Measurements from ENCODE around the gene PPP1R9B.

Gene PPP1R9B

DNA sequence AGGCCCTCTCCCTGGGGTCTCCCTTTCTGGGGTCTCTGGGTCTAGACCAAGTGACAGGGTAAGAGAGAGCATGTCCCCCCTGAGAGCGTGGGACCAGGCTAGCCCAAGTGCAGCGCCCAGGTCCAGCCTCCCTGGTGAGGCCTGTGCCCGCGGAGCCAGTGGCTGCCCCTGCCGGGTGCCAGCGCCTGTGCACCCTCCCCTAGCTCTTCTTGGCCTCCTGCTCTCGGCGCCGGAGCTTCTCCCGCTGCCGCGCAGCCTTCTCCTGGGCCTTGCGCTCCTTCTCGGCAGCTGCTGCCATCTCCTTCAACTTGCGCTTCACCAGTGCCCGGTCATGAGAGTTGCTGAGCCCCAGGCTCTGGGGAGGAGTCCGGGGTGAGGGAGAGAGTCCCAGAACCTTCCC is 37.8 kb downstream of the PPP1R9B start:
- no peak for DNase-seq (ENCODE audit: extremely low read depth, low read depth)
- TF ChIP-seq, protein P1, sequence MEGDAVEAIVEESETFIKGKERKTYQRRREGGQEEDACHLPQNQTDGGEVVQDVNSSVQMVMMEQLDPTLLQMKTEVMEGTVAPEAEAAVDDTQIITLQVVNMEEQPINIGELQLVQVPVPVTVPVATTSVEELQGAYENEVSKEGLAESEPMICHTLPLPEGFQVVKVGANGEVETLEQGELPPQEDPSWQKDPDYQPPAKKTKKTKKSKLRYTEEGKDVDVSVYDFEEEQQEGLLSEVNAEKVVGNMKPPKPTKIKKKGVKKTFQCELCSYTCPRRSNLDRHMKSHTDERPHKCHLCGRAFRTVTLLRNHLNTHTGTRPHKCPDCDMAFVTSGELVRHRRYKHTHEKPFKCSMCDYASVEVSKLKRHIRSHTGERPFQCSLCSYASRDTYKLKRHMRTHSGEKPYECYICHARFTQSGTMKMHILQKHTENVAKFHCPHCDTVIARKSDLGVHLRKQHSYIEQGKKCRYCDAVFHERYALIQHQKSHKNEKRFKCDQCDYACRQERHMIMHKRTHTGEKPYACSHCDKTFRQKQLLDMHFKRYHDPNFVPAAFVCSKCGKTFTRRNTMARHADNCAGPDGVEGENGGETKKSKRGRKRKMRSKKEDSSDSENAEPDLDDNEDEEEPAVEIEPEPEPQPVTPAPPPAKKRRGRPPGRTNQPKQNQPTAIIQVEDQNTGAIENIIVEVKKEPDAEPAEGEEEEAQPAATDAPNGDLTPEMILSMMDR (IDR thresholded peaks at IDR 0.05; ENCODE audit: low read depth, low read length): no peak

DNA sequence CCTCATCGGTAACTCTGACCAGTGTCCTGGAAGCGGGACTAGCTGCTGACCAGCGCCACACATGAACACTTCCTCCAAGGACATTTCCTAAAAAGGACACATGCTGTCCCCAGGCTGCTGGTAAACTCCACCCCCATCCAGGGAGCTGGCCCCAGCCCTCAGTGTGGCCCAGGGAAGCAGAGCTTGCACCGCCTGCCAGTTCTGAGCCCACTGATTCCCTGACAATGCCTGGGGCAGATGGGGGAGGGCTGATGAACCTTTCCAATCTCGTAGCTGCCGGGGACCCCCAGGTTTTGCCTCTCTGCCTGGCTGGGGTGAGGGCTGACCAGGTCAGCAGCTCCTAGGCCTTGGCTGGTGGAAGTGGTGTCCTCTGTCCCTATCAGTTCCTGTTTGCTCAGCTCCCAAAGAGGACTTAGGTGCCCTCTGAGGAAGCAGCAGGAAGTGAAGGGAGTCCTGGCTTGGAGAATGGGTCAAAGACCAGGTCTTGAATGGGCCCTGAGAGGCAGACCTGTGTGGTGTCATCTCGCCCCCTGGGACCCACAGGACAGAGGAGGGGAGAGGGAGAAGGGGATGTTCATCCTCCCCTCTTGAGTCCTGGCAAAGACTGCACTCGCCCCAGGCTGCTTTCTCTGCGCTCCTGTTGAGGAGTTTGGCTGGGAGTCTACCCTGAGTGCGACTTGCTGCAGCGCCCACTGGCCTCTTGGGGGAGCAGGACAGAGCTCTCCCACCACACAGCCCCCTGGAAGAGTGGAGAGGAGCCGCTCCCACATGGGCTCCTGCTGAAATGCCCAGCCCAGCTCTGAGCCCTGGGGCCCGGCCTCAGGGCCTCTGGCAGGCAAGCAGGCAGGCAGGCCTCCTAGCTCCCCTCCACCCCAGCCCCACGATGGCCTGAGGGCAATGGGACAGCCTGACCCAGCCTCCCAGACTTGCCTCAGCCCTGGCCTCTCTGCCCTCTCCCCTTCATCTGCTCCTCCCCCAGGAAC is 38.5 kb downstream of the PPP1R9B start:
- DNase-seq (ENCODE audit: extremely low read depth, low read depth): no peak
- TF ChIP-seq, protein P1 (IDR thresholded peaks at IDR 0.05; ENCODE audit: low read depth, low read length): no peak

DNA sequence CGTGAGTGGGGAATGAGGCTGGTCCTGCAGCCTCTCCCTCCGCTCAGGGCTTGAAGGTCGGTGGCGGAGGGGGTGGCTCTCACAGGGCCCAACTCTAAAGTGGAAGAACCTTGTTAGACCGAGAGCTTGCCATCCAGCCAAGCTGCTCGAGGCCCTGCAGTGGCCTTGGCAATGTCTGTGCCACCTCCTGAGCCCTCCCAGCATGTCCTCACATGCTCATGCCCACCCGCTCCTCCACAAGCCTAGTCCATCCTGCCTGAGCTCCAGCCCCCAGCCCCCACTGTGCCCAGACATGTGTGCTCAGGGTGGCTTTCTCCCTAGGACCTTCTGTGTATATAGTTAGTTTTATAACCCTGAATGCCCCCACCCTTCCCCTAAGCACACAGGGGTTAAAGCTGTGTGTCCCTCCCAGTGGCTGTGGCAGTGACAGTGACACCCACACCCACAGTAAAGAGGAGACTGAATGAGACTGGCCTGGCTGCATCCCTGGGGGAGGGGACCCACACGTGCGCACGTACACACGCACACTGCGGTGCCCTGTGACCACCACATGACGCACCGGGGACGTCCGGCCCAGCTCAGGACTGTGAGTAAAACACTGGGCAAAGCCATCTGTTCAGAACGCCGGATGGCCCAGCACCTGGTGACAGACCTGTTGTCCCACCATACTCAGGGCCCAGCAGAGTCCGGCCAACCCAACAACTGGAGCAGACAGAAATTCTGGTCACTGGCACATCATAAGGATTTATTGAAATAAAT is 39.7 kb downstream of the PPP1R9B start:
- TF ChIP-seq, protein P1 (IDR thresholded peaks at IDR 0.05; ENCODE audit: low read depth, low read length): no peak
- no peak for DNase-seq (ENCODE audit: extremely low read depth, low read depth)

DNA sequence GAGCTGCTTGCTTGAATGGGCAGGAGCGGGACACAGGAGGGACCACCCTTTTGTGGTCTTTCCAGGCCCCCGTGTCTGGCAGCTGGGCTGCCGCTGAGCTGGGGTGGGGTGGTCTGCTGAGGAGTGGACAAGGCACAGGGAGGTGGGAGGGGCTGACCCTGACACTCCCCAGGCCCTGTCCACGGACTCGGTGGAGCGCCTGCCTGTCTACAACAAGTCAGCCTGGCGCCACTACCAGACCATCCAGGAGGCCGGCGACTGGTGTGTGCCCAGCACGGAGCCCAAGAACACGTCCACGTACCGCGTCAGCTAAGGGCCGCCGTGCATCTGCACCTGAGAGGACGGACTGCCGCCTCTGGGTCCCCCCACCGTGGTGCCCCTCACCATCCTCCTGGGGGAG is 40.7 kb downstream of the PPP1R9B start:
- TF ChIP-seq, protein P1 (IDR thresholded peaks at IDR 0.05; ENCODE audit: low read depth, low read length): no peak
- DNase-seq (ENCODE audit: extremely low read depth, low read depth): no peak

DNA sequence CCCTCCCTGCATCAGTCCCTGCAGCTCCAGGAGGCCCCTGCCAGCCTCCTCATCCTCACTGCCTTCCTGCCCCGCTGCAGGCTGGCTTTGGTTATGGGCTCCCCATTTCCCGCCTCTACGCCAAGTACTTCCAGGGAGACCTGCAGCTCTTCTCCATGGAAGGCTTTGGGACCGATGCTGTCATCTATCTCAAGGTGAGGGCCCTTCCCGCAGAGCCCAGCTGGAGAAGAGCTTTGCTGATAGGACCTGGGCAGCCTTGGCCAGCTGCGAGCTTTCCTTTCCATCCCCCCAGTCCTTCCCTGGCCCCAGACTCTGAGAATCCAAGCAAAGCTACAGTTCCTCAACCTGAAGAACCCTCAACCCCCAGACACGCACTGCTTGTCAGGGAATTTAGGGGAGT is 41.3 kb downstream of the PPP1R9B start:
- TF ChIP-seq, protein P1 (IDR thresholded peaks at IDR 0.05; ENCODE audit: low read depth, low read length): no peak
- DNase-seq (ENCODE audit: extremely low read depth, low read depth): no peak

DNA sequence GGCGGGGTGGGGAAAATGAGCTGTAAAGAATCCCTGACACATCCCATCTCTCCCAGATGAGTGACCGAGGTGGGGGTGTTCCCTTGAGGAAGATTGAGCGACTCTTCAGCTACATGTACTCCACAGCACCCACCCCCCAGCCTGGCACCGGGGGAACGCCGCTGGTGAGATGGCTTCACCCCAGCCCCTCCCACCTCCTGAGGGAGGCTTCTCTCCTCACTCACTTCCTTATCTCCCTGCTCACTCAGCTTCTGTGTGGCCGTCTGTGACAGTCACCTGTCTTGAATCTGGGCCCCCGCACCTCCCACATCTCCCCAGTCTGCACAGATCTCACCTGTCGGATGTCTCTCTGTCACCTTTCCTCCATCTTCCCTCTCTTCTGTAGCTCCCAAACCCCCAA is 41.9 kb downstream of the PPP1R9B start:
- DNase-seq (ENCODE audit: extremely low read depth, low read depth): no peak
- TF ChIP-seq, protein P1 (IDR thresholded peaks at IDR 0.05; ENCODE audit: low read depth, low read length): no peak
